CD4-positive, alpha-beta T cell treated with Interleukin-4 for 4 hours (primary cell): ENCODE data around the gene PPP1R37.
A peak's percentile ranks its signal among the peaks of the same experiment; 100 is the strongest.
"Not testable (repeated sequence)": the region's sequence is repeated elsewhere in the genome, so short reads cannot be mapped to it uniquely, and the experiment has no call there.

Experiments used
- DNase-seq: peaks from one replicate; pipeline ENCODE4 v3.0.0-alpha.2; 2020

The PPP1R37 gene

DNA sequence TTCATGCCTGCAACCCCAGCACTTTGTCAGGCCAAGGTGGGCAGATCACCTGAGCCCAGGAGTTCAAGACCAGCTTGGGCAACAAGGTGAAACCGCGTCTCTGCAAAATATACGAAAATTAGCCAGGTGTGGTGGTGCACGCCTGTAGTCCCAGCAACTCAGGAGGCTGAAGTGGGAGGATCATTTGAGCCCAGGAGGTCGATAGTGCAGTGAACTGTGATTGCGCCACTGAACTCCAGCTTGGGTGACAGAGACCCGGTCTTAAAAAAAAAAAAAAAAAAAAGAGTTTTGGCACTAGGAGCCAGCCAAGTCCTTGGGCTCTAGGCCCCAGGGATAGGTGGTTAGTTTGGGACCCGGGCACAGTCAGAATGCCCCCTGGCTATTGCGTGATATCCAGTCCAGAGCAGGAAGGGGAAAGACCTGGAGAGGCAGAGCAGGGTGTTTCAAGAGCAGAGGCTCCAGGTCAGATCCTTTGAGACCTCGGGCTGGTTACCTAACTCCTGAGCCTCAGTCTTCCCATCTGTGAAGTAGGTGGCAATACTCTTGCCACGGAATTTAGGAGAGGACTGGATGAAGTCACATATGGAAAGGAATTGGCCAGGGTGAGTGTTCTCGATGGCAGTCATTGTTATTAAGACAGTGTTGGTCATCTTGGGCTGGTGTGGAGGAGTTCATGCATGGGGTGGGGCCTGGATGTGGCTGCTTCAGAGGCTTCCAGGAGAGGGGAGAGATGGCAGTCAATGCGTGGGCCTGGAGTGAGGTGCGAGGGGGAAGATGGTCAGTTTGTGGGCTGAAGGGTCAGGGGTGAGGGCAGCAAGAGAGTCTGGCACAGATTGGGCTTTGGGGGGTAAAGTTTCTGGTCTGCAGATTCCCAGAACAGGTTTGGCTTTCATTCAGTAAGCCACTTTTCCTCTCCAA lies 2.8 kb downstream of the PPP1R37 start:
- DNase-seq: no peak

DNA sequence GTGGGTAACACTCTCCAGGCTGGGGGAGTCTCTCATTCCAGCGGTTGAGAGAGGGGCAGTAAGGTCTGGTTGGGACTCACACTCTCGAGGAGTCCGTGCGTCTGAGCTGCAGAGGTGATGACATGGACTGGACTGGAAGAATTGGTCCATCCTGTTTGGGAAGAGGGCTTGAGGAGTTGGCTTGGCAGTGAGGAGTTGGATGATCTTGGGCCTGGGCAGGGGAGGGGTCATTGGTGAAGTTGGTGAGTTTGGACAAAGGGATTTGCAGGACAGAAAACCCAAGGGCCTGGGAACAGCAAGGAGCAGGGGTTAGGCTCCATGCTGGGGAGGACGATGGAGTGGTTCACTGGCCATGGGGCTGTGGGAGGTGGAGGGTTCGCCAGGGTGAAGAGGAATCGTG lies 3.7 kb downstream of the PPP1R37 start:
- DNase-seq: no peak

DNA sequence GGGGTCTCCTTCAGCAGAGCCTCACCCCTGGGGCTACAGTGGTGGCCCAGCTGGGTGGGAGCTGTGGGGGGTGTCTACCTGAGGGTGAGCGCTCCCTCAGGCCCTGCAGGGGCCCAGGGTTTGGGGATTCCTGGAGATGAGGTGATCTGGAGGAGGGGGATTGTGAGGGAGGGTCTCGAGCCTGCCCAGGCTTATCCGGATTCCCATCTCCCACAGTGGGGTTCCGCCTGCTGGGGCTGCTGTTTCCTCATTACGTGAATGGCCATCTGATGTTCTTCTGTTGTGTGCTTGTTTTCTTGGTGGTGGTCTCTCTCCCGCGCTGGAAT lies 4.4 kb downstream of the PPP1R37 start:
- DNase-seq: no peak

DNA sequence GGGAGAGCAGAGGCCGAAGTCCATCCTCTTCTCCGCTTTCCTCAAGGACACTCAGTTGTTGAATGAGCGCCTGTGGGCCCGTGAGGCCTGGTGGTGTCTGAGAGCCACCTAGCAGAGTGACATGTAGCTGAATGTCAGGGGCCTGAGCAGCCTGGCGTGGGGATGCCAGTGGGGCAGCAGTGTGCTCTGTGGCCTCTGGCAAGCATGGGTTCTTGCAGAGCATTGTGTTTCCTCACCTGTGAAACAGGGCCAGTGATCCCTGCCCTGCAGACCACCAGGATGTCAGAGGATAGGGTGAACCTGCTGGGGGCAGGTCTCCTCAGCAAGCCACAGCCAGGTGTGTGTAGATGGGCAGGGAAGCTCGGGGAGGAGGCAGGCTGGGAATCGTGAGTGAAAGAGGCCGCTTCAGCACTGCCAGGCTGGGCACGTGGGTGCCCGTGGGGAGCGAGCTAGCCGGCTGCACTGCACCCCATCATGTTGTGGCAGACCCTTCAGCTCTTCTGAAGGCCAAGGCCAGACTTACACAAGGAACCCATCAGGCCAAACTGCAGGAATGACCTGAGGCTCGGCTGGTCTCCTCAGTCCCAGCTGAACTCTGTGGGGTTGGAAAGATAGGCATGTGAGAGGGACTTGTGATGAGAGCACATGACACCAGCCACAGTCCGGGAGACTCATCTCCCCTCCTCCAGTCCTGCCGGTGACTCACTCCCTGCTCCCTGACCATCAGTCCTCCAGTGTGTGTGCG lies 5.0 kb downstream of the PPP1R37 start:
- DNase-seq: no peak

DNA sequence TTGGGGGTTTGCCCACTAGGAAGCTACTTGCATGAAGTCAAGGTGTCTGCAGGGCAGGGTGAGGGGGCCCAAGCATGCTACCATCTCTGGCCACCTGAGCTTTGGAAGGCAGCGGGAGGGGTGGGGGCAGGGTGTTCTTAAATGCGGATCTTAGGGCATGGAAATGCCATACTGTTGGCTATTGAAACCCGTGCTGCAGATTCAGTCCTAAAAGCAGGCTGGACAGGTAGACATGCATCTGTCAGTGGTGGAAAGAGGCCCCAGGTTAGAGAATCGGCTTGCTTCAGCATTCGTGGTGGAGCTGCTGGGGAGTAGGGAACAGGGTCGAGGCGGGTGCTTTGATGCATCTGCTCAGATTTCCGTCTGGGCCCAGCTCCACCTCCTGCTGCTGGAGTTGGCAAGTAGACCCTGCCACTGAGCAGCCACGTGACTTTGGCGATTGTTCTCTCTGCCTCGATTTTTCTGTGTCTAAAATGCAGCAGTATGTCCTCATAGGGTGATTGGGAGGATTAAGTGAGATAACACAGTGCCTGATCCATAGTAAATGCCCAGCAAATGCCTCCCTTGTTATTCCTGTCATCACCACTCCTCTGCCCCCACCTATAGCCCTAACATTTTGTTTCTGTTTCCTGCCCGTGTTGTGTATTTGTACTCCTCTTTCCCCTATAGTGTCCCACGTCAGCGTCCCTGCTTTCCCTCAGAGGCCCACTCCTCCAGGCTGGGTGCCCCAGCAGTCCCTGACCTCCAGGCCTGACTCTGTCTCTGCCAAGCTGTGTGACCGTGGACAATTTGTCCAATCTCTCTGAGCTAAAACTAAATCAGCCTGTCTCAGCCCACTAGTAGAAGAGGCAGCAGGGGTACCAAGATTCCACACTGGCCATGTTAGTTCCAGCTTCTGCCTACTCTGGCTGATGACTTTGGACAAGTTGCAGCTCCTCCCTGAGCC lies 5.8 kb downstream of the PPP1R37 start:
- no peak for DNase-seq

DNA sequence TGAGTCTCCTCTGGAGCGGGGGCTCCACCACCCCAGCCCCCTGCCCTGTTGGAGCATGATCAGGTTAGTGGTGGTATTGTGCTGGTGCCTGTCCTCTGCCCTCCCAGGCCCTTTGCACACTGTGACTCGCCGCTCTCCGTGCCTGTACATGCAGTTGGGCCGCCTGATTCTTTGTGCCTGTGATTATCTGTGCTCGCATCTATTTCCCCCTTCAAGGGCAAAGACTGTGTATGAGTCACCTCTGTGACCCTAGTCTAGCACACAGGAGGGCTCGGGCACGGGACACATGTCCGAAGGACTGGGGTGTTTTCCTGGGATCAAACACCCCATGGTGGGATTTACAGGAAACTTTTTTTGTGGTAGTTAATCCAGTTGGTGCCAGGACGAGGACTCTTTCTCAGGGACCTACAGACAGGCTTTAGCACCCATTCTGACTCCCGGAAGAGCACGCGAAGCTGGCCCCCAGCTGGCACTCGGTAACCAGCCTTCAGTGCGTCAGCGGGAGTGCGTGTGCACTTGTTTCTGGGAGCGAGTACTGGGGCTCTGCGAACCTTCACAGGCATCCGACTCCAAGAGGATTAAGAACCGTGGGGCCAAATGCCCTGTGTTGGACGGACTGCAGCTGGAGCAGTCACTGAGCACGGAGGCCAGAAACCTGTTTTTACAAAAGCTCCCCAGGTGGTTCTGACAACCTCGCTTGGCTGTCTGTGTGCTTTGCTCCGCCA lies 6.7 kb downstream of the PPP1R37 start:
- DNase-seq: no peak

DNA sequence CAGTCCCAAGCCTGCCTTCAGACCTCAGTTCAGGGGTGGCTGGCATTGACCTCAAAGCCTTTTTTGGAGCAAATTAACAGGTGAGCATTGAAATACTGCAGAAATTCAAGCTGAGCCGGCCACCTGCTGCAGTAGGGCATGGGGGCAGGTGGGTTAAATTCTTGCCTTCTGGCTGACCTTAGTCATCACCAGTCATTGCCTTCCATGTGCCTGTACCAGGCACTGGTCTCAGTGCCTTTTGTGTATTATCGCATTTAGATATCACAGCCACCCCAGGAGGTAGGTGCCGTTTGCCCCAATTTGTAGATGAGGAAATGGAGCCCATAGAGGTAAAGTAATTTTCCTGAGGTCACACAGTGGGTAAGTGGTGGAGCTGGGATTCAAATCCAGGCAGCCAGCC lies 7.2 kb downstream of the PPP1R37 start:
- no peak for DNase-seq

DNA sequence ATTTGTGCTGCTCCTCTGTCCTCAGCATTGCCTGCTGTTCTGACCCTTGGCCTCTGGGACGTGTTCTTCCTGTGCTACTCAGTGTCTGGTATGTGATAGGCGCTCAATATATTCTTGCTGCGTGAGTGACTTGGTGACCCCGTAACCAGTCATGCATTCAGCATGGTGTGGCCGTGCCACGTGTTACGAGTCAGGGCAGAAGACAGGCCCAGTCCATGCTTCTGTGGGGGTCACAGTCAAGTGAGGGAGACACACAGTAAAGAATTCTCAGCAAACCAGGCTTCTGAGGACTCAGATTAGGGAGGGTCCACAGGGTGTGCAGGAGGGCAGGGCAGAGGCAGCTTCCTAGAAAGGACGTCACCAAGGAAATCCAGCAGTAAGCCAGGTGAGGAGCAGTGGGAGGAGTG lies 7.9 kb downstream of the PPP1R37 start:
- no peak for DNase-seq

DNA sequence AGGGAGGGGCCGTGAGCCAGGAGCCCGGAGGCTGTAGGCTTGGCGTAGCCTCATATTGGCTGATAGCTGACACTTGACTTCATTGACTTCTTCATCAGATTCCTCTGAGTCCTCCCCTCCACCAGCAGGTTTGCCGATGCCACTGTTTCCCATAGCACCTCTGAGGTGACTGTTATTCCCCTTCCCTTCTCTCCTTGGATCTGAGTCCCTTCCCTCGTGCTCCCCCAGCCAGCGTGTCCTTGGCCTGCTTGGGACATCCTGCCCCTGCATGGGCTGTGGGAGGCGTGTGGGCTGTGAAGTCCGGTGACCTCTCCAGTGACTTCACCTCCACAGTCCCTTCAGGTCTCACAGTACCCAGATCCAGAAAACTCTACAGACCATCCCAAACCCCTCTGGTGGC lies 8.8 kb downstream of the PPP1R37 start:
- DNase-seq: no peak

DNA sequence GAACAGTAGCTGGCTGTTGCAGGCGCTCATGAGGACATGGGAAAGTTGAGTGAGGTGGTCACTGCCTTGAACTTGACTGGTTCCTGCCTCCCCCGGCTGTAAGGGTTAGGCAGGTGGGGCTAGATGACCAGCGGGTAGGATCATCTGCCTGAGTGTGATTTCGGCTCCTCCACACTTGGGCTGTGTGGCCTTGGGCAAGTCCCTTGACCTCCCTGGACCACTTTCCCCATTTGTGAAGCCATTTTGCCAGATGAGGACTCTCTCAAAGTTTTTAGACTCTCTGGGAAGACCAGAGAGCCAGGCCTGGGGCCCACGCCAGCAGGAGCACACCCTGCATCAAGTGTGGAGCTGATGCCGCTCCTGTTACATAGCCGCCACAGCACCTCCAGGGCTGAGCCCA lies 9.5 kb downstream of the PPP1R37 start:
- DNase-seq: no peak

DNA sequence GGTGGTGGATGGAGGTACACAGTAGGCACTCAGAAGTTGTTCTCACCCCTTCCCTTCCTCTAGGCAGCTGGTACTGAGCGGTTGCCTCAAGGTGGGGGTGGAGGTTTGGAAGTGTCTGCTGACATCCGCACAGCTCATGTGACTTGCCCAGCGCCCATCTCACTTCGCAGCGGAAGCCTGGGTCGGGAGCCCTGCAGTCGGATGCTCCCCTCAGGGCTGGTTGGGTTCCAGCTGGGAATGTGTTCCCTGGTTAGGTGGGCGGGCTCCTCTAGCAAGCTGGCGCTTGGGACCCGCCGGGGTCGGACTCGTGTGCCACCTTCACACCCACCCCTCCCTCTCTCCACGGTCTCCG lies 10.2 kb downstream of the PPP1R37 start:
- peak; percentile 44 for DNase-seq

DNA sequence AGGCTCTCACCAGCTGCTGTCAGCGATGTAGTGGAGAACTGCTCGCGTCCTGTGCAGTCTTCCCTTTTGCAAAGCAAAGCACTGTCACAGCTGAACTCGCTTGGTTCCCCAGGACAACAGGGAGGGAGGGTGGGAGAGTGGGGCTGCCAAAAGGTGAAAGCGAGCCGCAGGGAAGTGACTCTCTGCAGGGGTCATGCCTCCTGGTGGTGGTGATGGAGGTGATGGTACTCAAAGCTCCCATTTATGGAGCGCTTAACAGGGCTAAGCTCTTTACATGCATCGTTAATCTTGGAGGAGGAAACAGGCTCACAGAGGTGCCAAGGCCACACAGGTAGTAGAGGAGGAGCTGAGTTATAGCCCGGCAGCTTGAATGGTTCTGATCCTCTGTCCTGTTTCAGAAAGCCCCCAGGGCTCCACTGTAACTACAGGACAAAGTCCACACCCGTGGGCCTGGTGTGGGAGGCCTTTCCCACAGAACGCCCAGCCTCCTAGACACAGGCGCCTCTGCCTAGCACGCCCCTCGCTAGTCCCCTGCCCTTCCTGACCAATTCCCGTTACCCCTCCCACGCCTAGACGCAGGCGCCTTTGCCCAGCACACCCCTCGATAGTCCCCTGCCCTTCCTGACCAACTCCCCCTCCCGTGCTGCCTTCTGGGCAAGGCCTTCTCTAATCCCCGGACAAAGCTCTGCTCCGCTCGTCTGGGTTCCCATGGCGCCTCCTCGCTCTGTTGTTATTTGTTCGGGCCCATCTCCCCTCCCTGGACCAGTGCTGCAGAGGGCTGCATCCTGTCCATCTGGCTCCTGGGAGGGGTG lies 10.7 kb downstream of the PPP1R37 start:
- no peak for DNase-seq

DNA sequence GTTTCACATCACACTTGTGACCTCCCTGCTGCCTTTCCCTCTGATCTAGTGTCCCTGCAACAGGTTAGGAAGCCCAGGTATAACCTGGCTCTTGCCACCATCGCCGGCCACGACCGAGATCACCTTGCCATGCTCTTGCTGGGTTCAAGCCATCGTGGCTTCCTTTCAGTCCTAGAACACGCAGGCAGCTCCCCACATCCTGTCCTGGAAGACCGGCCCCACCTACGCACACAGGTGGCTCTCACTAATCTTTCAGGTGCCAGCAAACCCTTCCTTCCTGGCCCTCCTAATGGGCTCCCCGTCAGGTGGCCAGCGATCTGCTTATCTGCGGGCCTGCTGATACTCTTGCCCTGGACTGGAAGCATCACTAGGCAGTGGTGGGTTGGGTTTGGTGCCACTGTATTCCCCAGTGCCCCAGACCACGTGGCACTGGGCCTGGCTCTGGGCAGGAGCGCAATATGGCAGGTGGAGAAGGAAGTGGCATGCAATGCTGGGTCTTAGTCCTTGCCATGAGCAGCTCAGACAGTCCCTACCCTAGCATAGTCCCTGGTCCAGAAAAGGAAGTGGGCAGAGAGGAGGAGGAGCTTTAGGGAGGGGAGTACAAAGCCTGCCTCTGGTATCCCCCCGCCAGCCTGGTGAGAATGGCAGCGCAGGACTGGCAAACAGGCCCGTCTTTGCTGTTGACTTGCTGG lies 11.8 kb downstream of the PPP1R37 start:
- DNase-seq: no peak

DNA sequence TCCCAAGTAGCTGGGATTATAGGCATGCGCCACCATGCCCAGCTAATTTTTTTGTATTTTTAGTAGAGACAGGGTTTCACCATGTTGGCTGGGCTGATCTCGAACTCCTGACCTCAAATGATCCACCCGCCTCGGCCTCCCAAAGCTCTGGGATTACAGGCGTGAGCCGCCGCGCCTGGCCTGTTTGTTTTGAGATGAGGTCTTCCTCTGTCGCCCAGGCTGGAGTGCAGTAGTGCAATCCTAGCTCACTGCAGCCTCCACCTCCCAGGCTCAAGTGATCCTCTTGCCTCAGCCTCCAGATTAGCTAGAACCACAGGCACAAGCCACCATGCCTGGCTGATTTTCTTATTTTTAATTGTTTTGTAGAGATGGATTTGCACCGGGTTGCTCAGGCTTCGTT lies 13.4 kb downstream of the PPP1R37 start:
- DNase-seq: not testable (repeated sequence)

DNA sequence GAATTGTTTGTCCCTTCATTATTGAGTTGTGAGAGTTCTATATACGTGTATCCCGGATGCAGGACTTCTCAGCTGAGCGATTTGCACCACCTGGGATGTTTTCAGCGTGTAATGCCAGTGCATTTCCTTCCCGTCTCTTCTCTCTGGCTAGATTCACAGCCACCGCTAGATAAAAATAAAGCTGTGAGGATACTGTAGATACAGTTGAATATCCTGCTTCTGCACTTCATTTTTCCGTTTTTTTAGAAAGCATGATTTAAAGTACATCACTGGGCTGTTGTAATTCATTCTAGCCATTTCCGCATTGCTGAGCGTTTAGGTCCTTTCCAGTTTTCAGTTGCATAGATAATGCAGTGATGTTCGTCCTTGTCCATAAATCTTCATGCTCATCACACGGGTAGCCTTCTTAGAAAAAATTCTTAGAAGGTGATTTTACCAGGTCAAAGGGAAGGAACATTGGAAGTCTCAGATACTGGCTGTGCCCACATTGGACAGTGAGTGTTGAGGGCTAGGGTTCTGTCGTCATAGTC lies 14.7 kb downstream of the PPP1R37 start:
- no peak for DNase-seq

DNA sequence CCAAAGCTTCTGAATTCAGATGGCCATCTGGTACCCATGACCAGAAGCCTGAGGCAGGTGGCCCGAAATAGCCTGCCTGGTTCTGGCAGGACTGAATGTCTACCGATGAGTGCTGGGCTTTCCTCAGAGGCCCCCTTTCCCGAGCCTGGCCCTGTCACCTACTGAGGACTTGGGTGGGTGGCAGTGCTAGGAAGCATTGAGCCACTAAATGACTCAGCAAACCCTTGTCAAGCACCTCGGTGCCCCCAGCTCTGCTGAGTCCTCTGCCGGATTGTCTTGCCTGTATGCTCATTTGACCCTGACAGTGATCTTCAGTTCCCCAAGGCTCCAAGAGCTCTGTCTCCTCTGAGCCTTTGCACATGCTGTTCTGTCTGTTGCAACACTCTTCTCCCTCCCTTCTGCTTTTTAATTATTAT lies 17.9 kb downstream of the PPP1R37 start:
- DNase-seq: no peak

DNA sequence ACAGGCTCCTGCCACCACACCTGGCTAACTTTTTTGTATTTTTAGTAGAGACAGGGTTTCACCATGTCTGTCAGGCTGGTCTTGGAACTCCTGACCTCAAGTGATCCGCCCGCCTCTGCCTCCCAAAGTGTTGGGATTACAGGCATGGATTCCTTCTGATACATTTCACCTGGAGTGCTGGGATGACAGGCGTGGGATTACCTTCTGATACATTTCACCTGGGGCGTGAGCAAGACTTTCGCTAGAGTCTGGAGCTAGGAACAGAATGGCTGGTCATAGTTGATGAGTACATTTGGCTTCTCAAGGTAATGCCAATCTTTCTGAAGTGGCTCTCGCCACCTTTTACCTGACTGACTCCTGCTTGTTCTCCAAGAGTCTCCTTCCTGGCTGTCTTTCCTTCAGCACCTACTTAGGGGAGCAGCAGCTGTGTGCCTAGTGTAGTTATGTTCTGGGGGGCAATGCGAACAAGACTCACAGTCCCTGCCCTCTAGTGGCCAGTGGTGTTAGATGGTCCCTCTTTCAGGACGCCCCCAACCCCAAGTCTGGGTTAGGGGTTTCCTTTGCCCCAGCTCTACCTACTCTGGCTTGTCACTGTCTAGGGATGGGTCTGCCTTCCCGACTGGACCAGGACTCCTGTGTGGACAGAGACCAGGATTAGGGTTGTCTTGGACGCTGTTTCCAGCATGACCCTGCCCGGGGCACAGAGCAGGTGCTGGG lies 19.3 kb downstream of the PPP1R37 start:
- DNase-seq: no peak

DNA sequence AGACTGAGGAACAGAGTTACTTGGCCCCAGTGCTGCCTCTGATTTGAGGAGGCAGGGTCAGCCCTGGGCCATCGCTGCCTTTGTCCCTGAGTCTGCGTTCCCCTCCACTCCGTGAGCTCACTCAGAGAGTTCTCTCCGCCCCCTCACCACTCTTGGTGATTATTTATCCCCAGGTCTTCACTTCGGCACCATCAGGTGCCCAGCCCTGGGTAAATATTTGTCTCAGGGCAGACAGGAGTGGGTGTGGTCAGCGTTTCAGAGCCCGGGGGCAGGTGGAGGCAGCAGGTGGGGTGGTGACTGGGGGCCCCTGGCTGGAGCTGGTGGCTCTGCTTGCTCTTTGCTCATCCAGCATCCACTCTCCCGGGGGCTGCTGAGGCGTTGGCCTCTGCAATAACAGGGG lies 20.6 kb downstream of the PPP1R37 start:
- DNase-seq: no peak

DNA sequence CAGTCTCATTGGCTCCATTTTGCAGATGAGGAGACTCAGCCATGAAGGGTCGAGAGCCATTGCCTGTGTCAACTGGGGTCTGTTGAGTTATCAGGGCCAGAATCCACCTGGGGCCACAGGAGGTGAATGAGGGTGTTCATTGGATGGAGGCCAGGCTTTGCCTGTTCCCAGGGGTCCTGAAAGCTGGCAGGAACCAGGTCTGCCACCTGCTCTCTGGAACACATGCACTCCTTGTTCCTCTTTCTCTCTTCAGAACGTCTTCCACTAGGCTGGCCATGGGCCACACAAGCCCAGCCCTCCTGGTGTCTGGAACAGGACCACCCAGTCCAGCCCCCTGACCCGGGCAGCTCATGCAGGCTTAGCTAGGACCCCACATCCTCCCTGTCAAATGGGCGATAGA lies 21.1 kb downstream of the PPP1R37 start:
- DNase-seq: no peak
